ENCODE results near the gene AASDH. TPM values are rescaled to one million over a fixed set of nuclear protein-coding genes. Genes with fewer than 3 reads are reported as not detected.

The AASDH gene
- total and polyA plus RNA-seq, 9 donors, result 5.0 to 16.7 (median 10.1) TPM

GRCh38 chr4:56296526-56296925 lies 90.8 kb downstream of the AASDH start:
- no peak for DNase-seq
- no peaks in the 10 kb centered on the region for H3K27me3 ChIP-seq
- WGBS, 3 donors, result 39 to 57% (median 40%) methylated on average over 3 of the region's 3 CpGs

GRCh38 chr4:56293121-56293520 lies 94.2 kb downstream of the AASDH start:
- no peak for DNase-seq
- no peaks in the 10 kb centered on the region for H3K27me3 ChIP-seq
- no peaks in the 10 kb centered on the region for H3K36me3 ChIP-seq
- no peak for TF ChIP-seq EP300 (IDR thresholded peaks at IDR 0.05)
- no peak for TF ChIP-seq POLR2A (IDR thresholded peaks at IDR 0.05)
- TF ChIP-seq CTCF (IDR thresholded peaks at IDR 0.05), result no peak
- H3K27ac ChIP-seq, result no peak overlapping the region
- H3K4me3 ChIP-seq, result no peak overlapping the region
- H3K9me3 ChIP-seq, result no peaks in the 10 kb centered on the region
- intact Hi-C loops (cut with DNase I), result loop anchor here in 1 of 4 donors (1.0 kb wide), 1 partner anchor 17 kb away; no protein-coding TSS in a partner anchor
- H3K4me1 ChIP-seq (ENCODE audit: insufficient read depth), result peaks cover 2% of the 10 kb centered on the region

More at GRCh38 chr4:56296526-56296925, 90.8 kb downstream of the AASDH start:
- TF ChIP-seq EP300 (IDR thresholded peaks at IDR 0.05) (no peak), POLR2A (IDR thresholded peaks at IDR 0.05) (no peak), CTCF (IDR thresholded peaks at IDR 0.05) (no peak)
- Histone ChIP-seq H3K36me3 (no peaks in the 10 kb centered on the region), H3K9me3 (no peaks in the 10 kb centered on the region), H3K4me3 (no peak overlapping the region), H3K4me1 (ENCODE audit: insufficient read depth) (peaks cover 2% of the 10 kb centered on the region), H3K27ac (no peak overlapping the region)
- intact Hi-C loops (cut with DNase I), result no loop called here

GRCh38 chr4:56289934-56290333 lies 97.4 kb downstream of the AASDH start:
- Histone ChIP-seq H3K4me1 (ENCODE audit: insufficient read depth) (no peaks in the 10 kb centered on the region), H3K27me3 (no peaks in the 10 kb centered on the region), H3K36me3 (no peaks in the 10 kb centered on the region), H3K9me3 (no peaks in the 10 kb centered on the region), H3K4me3 (no peak overlapping the region), H3K27ac (no peak overlapping the region)
- intact Hi-C loops (cut with DNase I), result no loop called here
- TF ChIP-seq POLR2A (IDR thresholded peaks at IDR 0.05) (no peak), EP300 (IDR thresholded peaks at IDR 0.05) (no peak), CTCF (IDR thresholded peaks at IDR 0.05) (no peak)
- WGBS, 3 donors, result 40 to 47% (median 47%) methylated on average over 5 of the region's 5 CpGs
- DNase-seq, result no peak

- no peaks in the 10 kb centered on the region for H3K36me3 ChIP-seq
- H3K27me3 ChIP-seq, result no peaks in the 10 kb centered on the region
- no peaks in the 10 kb centered on the region for H3K4me1 ChIP-seq (ENCODE audit: insufficient read depth)
- no peak overlapping the region for H3K27ac ChIP-seq
- H3K9me3 ChIP-seq, result no peaks in the 10 kb centered on the region
- intact Hi-C loops (cut with DNase I), result no loop called here
- H3K4me3 ChIP-seq, result no peak overlapping the region
- WGBS, 3 donors, result 84 to 93% (median 86%) methylated on average over 3 of the region's 3 CpGs
- DNase-seq, result no peak
- TF ChIP-seq EP300 (IDR thresholded peaks at IDR 0.05) (no peak), CTCF (IDR thresholded peaks at IDR 0.05) (no peak), POLR2A (IDR thresholded peaks at IDR 0.05) (no peak)
Measured at GRCh38 chr4:56288663-56289062, 98.6 kb downstream of the AASDH start.

Small RNA genes within 50 kb of the gene (small RNA-seq; reads per million reads assigned to genes)
- not detected for gene RNU6-197P

Other genes with a start within 250 kb of the AASDH start
- gene PPAT, start 48.1 kb upstream of the AASDH start, total RNA-seq, result 10 to 100 TPM in 6 of 7 donors, 1 to 10 TPM in 1; 6.2 to 14.8 (median 12.5) TPM
- 1 to 10 TPM; 4.7 to 8.0 TPM for gene PPAT, start 48.1 kb upstream of the AASDH start, polyA plus RNA-seq
- 10 to 100 TPM; 17.2 to 83.0 (median 48.3) TPM for gene PAICS, start 48.8 kb upstream of the AASDH start, total RNA-seq
- 10 to 100 TPM; 29.0 to 53.4 TPM for gene PAICS, start 48.8 kb upstream of the AASDH start, polyA plus RNA-seq
- 100 to 1,000 TPM in 2 of 7 donors, 10 to 100 TPM in 5; 48.6 to 128 (median 88.7) TPM for gene SRP72, start 80.1 kb upstream of the AASDH start, total RNA-seq
- 10 to 100 TPM; 33.8 to 78.8 TPM for gene SRP72, start 80.1 kb upstream of the AASDH start, polyA plus RNA-seq
- 1 to 10 TPM in 2 of 7 donors, under 1 TPM in 3, not detected in 2; 0.47 to 1.3 (median 0.88) TPM for gene ARL9, start 118.3 kb upstream of the AASDH start, total RNA-seq
- 1 to 10 TPM in 1 of 2 donors, under 1 TPM in 1; 0.81 to 1.1 TPM for gene ARL9, start 118.3 kb upstream of the AASDH start, polyA plus RNA-seq